22Rv1 (cell line): ENCODE measurements around the gene AQP4.

Experiments
- H3K27ac ChIP-seq: fragments of 450-650 bp; 2 replicates; pipeline ENCODE4 v1.5.1; 2017
- ZFX ChIP-seq: fragments of 450-650 bp; IDR thresholded peaks from 2 replicates; pipeline ENCODE4 v1.6.1; 2017; ENCODE audit warnings: antibody characterized with exemption, borderline replicate concordance
- TF ChIP-seq, protein P1 (sequence below): fragments of 450-650 bp; IDR thresholded peaks from 2 replicates; pipeline ENCODE4 v1.5.1; 2017; ENCODE audit warnings: mild to moderate bottlenecking

Gene AQP4

DNA sequence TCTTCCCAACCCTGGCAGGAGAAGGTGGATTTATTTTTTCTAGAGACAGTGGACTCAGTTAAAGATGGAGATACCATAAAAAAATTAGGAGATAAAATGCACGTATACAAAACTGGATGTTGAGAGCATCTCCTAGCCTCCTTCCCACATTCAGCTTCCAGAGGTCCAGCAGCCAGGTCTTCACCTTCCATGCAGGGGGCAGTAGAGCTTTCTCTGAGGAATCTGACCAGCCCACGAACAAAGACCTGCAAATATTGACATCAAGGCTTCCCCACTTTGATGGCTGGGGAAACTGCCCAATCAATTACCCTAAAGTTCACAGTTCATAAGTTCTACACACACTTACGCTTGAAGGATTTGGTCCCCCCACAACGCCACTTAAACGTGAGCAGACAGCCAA is 24.5 kb downstream of the AQP4 start:
- H3K27ac ChIP-seq = no peak overlapping the region
- no peak for TF ChIP-seq ZFX
- TF ChIP-seq, protein P1, sequence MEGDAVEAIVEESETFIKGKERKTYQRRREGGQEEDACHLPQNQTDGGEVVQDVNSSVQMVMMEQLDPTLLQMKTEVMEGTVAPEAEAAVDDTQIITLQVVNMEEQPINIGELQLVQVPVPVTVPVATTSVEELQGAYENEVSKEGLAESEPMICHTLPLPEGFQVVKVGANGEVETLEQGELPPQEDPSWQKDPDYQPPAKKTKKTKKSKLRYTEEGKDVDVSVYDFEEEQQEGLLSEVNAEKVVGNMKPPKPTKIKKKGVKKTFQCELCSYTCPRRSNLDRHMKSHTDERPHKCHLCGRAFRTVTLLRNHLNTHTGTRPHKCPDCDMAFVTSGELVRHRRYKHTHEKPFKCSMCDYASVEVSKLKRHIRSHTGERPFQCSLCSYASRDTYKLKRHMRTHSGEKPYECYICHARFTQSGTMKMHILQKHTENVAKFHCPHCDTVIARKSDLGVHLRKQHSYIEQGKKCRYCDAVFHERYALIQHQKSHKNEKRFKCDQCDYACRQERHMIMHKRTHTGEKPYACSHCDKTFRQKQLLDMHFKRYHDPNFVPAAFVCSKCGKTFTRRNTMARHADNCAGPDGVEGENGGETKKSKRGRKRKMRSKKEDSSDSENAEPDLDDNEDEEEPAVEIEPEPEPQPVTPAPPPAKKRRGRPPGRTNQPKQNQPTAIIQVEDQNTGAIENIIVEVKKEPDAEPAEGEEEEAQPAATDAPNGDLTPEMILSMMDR = peak; percentile 25

DNA sequence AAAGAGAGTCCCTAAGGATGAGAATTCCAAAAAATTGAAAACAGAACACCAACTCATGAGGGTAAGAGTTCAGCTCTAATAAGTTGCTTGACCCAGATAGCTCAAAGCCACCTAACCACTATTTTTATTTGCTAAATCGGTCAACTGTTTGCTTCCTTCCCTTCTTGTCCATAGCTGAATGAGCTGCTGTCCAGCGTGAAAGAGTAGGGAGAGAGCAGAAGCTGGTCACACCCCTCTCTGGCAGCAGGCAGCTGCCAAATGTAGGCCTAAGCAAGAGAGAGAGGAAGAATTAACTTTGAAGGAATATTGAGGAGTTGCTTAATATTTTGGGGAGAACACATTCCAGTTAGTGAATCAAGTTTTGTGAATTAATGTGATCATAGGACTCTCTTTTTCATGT is 25.9 kb downstream of the AQP4 start:
- no peak for TF ChIP-seq ZFX
- TF ChIP-seq, protein P1 = no peak
- no peak overlapping the region for H3K27ac ChIP-seq

DNA sequence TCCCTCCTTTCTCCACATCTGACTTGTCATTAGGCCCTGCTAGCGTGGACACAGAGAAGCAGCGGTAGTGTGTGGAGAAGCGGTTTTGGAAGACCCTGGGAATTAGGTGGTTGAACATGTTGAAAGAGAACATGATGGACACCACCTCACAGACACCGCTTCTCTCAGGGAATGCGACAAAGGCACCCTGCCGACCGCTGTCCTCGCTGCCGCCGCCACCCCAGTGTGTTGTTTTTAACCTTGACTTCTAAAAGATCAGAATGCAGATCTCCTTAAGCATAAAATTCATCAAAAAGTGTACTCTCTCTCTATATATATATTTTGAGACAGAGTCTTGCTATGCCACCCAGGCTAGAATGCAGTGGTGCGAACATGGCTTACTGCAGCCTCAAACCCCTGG is 33.2 kb downstream of the AQP4 start:
- TF ChIP-seq, protein P1 = no peak
- no peak for TF ChIP-seq ZFX
- H3K27ac ChIP-seq = no peak overlapping the region

DNA sequence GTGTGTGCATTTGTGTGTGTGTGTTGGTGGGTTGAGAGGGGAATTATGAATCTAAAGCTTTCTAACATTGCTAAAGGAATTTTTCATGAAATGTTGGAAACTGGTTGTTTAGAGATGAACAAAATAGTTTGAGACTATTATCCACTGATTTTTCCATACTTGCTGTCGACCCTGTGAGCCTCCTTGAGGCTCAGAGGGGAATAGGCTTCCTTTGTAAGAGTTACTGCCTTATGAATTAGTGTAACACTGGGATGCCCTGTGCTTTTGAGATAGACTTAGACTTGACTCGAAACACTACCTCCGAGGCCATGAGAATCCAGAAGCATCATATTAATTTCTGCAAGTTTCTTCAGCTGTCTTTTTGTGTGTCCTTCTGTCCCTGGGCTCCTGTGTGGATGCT is 37.9 kb downstream of the AQP4 start:
- H3K27ac ChIP-seq = no peak overlapping the region

DNA sequence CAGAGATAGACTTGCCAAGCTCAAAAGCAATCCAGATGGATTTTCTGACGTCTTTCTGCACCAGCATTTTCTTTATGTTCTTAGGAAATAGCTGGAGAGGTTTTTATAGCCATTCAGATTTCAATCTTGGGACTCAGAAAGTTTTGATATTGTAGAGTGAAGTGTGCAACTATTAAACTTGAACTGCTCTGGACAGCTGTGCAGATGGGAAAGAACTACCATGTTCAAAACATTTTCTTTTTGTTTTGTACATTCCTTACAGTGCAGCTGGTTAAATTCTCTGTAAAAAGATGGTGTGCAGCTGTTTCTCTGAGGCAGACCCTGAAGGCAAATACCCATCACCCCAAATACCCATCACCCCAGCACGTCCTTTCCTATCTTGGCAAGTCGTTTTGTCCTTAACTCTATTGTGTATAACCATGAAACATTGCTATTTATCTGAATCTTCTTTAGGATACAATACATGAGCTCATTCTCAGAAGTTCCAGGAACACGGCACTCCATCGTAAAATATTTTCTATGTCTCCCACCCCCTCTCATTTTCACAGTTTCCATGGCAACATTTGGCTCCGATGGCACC is 38.8 kb downstream of the AQP4 start:
- TF ChIP-seq ZFX = no peak
- TF ChIP-seq, protein P1 = no peak
- no peak overlapping the region for H3K27ac ChIP-seq

More for the DNA sequence above, 37.9 kb downstream of the AQP4 start:
- TF ChIP-seq, protein P1 = no peak
- no peak for TF ChIP-seq ZFX

DNA sequence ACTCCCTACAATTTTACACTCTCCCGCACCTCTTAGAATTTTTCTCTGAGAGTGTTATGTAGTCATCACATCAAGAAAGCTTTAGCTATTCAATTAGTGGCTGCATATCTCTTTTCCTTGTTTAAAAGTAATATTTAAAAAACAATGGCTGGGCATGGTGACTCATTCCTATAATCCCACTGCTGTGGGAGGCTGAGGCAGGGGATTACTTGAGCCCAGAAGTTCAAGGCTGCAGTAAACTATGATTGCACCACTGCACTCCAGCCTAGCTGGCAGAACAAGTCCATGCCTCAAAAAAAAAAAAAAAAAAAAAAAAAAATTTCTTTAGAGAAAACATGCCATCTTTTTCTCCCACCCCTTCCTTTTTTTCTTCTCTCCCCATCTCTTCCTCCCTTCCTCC is 44.3 kb downstream of the AQP4 start:
- TF ChIP-seq, protein P1 = no peak
- no peak for TF ChIP-seq ZFX
- H3K27ac ChIP-seq = no peak overlapping the region

DNA sequence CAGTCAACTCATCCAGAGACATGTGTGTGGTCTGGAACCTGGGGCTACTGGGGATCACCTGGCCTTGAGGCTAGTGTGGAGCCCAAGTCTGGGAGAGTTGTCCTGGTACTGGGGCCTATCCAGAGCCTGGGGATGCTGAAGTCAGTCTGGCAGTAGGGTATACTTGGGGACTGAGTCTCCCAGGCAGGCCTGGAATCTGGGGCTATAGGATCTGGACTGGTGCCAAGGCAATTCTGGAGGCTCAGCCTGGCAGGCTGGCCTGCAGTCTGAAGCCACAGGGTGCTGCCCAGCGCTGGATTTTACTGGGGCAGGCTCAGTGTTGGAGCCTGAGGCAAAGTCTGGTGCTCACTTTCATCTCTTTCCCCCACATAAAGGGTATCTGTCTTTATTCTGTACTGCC is 46.5 kb downstream of the AQP4 start:
- no peak for TF ChIP-seq ZFX
- TF ChIP-seq, protein P1 = no peak
- no peak overlapping the region for H3K27ac ChIP-seq
